Sigmoid colon (tissue), 7 donors: ENCODE data around the gene ETS1. TPM values are rescaled to one million over a fixed set of nuclear protein-coding genes. Genes with fewer than 3 reads are reported as not detected.

ENCODE experiments used
- DNase-seq: peaks from one replicate; pipeline ENCODE4 v3.0.0-alpha.2; 2019
- H3K27ac ChIP-seq, 4 donors: fragments of 200-600 bp; sonication (generic); one replicate each; pipeline ENCODE4 v1.5.1; 2016 to 2019; ENCODE audit warnings: mild to moderate bottlenecking in 1 of 4
- H3K27me3 ChIP-seq, 3 donors: fragments of 200-600 bp; sonication (generic); one replicate each; pipeline ENCODE4 v1.5.1; 2019; ENCODE audit warnings: mild to moderate bottlenecking in 1 of 3
- H3K36me3 ChIP-seq, 4 donors: fragments of 200-600 bp; sonication (generic); one replicate each; pipeline ENCODE4 v1.5.1; 2016 to 2019
- H3K4me1 ChIP-seq, 4 donors: fragments of 200-600 bp; sonication (generic); one replicate each; pipeline ENCODE4 v1.5.1; 2017 to 2019
- H3K4me3 ChIP-seq, 4 donors: fragments of 200-600 bp; sonication (generic); one replicate each; pipeline ENCODE4 v1.5.1; 2017 to 2019; ENCODE audit warnings: mild to moderate bottlenecking in 2 of 4, moderate library complexity in 1 of 4
- H3K9me3 ChIP-seq, 4 donors: fragments of 200-600 bp in 3 of 4; sonication (generic) in 3 of 4; one replicate each; pipeline versions ENCODE4 v1.5.1 to v1.6.1; 2013 to 2019
- EP300 ChIP-seq, 4 donors: sonication (generic); formaldehyde crosslinking; IDR thresholded peaks; one replicate each; pipeline ENCODE4 v1.6.1; 2017; ENCODE audit warnings: antibody characterized with exemption in 4 of 4
- POLR2A ChIP-seq, 2 donors: fragments of 450-650 bp; IDR thresholded peaks; one replicate each; pipeline ENCODE4 v1.6.1; 2016; ENCODE audit warnings: antibody characterized with exemption in 2 of 2, mild to moderate bottlenecking in 2 of 2, moderate library complexity in 2 of 2
- POLR2AphosphoS5 ChIP-seq, 4 donors: sonication (generic); formaldehyde crosslinking; IDR thresholded peaks; one replicate each; pipeline ENCODE4 v1.6.1; 2017; ENCODE audit warnings: antibody characterized with exemption in 4 of 4
- WGBS, 2 donors: extraction: QIAGEN DNeasy Blood & Tissue Kit; methylation state at CpG; one replicate each; pipeline ENCODE4 v1.1.7; 2013; 5-methylcytosine and 5-hydroxymethylcytosine counted together
- intact Hi-C: fragments of 100-400 bp; cut with DNase I; formaldehyde crosslinking; loops from one replicate; pipeline ENCODE4 v1.15.1; 2023
- polyA plus RNA-seq, 3 donors: library from polyadenylated mRNA; stranded (reverse); fragments of 200-250 nt; gene quantifications; one replicate each; pipeline ENCODE4 v1.2.3, GENCODE V29; 2013
- total RNA-seq, 4 donors: library from RNA; depleted of rRNA; stranded (reverse); fragments of >200 nt; gene quantifications; one replicate each; pipeline ENCODE4 v1.1.0, GENCODE V29; 2016
- TF ChIP-seq, protein P1 (sequence below), 4 experiments: fragments of 450-650 bp in 3 of 4; fragments of 200-600 bp in 1 of 4; IDR thresholded peaks; one replicate each; pipeline ENCODE4 v1.5.1; 2016 to 2019; ENCODE audit warnings: antibody characterized with exemption in 4 of 4, mild to moderate bottlenecking in 3 of 4, moderate library complexity in 2 of 4
- donor health status: healthy with polysubstance abuse.
- donor health status: Bipolar disorder and iron deficiency.
- donor health status: healthy.

The ETS1 gene
- total and polyA plus RNA-seq, 7 donors = 12.5 to 122 (median 24.6) TPM

DNA sequence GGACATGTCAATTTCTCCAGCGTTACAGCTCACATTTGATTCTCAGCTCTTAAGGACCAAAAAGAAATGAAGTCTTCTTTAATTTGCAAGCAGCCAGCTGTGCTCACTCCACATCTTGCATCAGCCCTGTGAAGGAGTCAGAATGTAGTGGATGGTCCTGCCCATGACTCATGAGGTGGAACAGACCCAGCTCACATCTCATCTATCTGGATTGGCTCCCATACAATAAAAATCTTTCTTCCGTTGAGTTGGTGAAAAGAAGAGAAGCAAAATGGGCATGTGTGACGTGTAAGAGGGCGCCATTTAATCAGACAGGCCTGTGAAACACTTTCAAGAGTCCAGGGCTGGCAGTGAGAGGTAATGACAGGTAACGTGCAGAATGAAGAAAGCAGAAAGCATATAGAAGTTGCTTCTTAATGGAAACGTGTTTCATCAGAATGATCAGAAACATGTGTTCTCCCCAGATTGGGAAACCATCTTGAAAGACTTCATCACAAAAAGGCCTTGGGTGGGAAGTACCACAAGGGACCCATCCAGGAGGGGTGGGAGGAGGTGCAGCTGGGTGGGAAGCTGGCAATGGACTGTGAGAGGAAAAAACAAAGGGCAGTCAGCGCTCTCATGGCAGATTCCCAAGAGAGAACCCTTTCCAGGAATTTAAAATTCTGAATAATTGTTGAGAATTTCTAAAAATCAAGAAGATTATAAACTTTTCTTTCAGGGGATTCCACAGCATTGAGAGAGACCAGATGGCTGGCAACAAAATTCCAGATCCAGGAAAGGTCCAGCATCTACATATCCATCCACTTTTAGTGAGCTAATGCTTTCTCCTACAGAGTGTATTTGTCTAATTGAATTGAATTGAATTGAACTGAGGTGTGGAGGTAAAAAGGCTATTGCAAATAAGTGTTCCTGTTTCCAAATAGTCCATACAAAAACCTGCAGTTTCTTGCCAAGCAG is 57.0 kb downstream of the ETS1 start:
- Histone ChIP-seq H3K27ac (peak overlapping the region; percentile 14 to 40 (median 33)), H3K4me1 (peaks cover 0 to 8% (median 0%) of the 10 kb centered on the region in 4 donors), H3K36me3 (no peaks in the 10 kb centered on the region), H3K9me3 (no peaks in the 10 kb centered on the region), H3K27me3 (no peaks in the 10 kb centered on the region), H3K4me3 (no peak overlapping the region)
- intact Hi-C loops = no loop called here
- peak; percentile 5 to 55 (median 34) for TF ChIP-seq POLR2AphosphoS5 (IDR thresholded peaks at IDR 0.05)
- no peak for TF ChIP-seq EP300 (IDR thresholded peaks at IDR 0.05)
- no peak for TF ChIP-seq POLR2A (IDR thresholded peaks at IDR 0.05)
- TF ChIP-seq, protein P1, sequence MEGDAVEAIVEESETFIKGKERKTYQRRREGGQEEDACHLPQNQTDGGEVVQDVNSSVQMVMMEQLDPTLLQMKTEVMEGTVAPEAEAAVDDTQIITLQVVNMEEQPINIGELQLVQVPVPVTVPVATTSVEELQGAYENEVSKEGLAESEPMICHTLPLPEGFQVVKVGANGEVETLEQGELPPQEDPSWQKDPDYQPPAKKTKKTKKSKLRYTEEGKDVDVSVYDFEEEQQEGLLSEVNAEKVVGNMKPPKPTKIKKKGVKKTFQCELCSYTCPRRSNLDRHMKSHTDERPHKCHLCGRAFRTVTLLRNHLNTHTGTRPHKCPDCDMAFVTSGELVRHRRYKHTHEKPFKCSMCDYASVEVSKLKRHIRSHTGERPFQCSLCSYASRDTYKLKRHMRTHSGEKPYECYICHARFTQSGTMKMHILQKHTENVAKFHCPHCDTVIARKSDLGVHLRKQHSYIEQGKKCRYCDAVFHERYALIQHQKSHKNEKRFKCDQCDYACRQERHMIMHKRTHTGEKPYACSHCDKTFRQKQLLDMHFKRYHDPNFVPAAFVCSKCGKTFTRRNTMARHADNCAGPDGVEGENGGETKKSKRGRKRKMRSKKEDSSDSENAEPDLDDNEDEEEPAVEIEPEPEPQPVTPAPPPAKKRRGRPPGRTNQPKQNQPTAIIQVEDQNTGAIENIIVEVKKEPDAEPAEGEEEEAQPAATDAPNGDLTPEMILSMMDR (IDR thresholded peaks at IDR 0.05) = no peak
- WGBS, 2 donors = 85 to 89% methylated on average over 7 of the region's 7 CpGs
- peak; percentile 89 for DNase-seq

- DNase-seq = no peak
- Histone ChIP-seq H3K9me3 (no peaks in the 10 kb centered on the region), H3K27ac (no peak overlapping the region), H3K36me3 (no peaks in the 10 kb centered on the region), H3K4me3 (no peak overlapping the region), H3K27me3 (no peaks in the 10 kb centered on the region), H3K4me1 (peaks cover 0 to 11% (median 7%) of the 10 kb centered on the region in 4 donors)
- TF ChIP-seq POLR2A (IDR thresholded peaks at IDR 0.05) (no peak), POLR2AphosphoS5 (IDR thresholded peaks at IDR 0.05) (no peak), EP300 (IDR thresholded peaks at IDR 0.05) (no peak)
- TF ChIP-seq, protein P1 (IDR thresholded peaks at IDR 0.05) = no peak
- 92 to 93% methylated on average over 2 of the region's 2 CpGs for WGBS, 2 donors
- intact Hi-C loops = loop anchor here (10.0 kb wide), 2 partner anchors 73 to 97 kb away; no protein-coding TSS in a partner anchor
These were observed 59.1 kb downstream of the ETS1 start for GRCh38 chr11:128528294-128528693.

DNA sequence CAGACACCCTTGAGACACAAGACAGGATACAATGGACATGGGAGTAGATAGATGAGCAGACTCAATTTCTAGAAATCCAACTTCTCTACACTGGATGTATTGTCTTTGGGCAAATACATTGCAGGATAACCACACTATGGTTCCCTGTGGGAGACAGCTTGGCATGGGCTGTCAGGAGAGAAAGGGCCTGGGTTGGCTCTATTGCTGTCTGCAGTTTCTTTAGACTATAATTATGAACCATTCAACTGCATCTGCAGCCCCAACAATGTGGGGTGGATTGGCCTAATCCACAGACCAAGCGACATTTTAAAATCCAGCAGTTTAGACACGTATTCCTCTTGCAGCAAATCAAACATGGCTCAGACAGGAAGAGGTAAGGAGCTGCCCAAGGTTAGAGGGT is 60.3 kb downstream of the ETS1 start:
- WGBS, 2 donors = 95 to 98% methylated on average over 2 of the region's 2 CpGs
- no peak for DNase-seq
- peaks cover 0 to 17% (median 11%) of the 10 kb centered on the region in 4 donors for H3K4me1 ChIP-seq
- no peaks in the 10 kb centered on the region for H3K9me3 ChIP-seq
- no peak overlapping the region for H3K27ac ChIP-seq
- intact Hi-C loops = loop anchor here (10.0 kb wide), 2 partner anchors 72 to 98 kb away; no protein-coding TSS in a partner anchor
- no peak for TF ChIP-seq EP300 (IDR thresholded peaks at IDR 0.05)
- TF ChIP-seq POLR2AphosphoS5 (IDR thresholded peaks at IDR 0.05) = no peak
- no peak overlapping the region for H3K4me3 ChIP-seq
- H3K27me3 ChIP-seq = no peaks in the 10 kb centered on the region
- H3K36me3 ChIP-seq = no peaks in the 10 kb centered on the region

- TF ChIP-seq, protein P1 (IDR thresholded peaks at IDR 0.05) = no peak
- TF ChIP-seq EP300 (IDR thresholded peaks at IDR 0.05) (no peak), POLR2A (IDR thresholded peaks at IDR 0.05) (no peak), POLR2AphosphoS5 (IDR thresholded peaks at IDR 0.05) (no peak)
- no peak for DNase-seq
- intact Hi-C loops = loop anchor here (10.0 kb wide), 2 partner anchors 71 to 99 kb away; no protein-coding TSS in a partner anchor
- peak overlapping the region in 3 of 4 donors; percentile 17 to 24 (median 20) for H3K27ac ChIP-seq
- peaks cover 0 to 21% (median 13%) of the 10 kb centered on the region in 4 donors for H3K4me1 ChIP-seq
- WGBS, 2 donors = 7 to 22% methylated on average over 1 of the region's 1 CpG
- no peaks in the 10 kb centered on the region for H3K27me3 ChIP-seq
- H3K9me3 ChIP-seq = no peaks in the 10 kb centered on the region
- no peak overlapping the region for H3K4me3 ChIP-seq
- H3K36me3 ChIP-seq = no peaks in the 10 kb centered on the region
These were observed 61.7 kb downstream of the ETS1 start for GRCh38 chr11:128525411-128526243.
